Stomach (tissue), 4 donors: ENCODE results near the gene CSF1.

Source experiments
- POLR2A ChIP-seq, 4 donors: fragments of 450-650 bp; IDR thresholded peaks; one replicate each; pipeline ENCODE4 v1.6.1; 2016; ENCODE audit warnings: antibody characterized with exemption in 4 of 4, control low read depth in 2 of 4, mild to moderate bottlenecking in 1 of 4, moderate library complexity in 1 of 4
- TF ChIP-seq, protein P1 (sequence below), 7 experiments: fragments of 450-650 bp in 4 of 7; fragments of 200-600 bp in 3 of 7; sonication (generic) in 3 of 7; IDR thresholded peaks; one replicate each; pipeline ENCODE4 v1.5.1; 2016 to 2019; ENCODE audit warnings: antibody characterized with exemption in 7 of 7, control low read depth in 2 of 7, mild to moderate bottlenecking in 1 of 7

DNA sequence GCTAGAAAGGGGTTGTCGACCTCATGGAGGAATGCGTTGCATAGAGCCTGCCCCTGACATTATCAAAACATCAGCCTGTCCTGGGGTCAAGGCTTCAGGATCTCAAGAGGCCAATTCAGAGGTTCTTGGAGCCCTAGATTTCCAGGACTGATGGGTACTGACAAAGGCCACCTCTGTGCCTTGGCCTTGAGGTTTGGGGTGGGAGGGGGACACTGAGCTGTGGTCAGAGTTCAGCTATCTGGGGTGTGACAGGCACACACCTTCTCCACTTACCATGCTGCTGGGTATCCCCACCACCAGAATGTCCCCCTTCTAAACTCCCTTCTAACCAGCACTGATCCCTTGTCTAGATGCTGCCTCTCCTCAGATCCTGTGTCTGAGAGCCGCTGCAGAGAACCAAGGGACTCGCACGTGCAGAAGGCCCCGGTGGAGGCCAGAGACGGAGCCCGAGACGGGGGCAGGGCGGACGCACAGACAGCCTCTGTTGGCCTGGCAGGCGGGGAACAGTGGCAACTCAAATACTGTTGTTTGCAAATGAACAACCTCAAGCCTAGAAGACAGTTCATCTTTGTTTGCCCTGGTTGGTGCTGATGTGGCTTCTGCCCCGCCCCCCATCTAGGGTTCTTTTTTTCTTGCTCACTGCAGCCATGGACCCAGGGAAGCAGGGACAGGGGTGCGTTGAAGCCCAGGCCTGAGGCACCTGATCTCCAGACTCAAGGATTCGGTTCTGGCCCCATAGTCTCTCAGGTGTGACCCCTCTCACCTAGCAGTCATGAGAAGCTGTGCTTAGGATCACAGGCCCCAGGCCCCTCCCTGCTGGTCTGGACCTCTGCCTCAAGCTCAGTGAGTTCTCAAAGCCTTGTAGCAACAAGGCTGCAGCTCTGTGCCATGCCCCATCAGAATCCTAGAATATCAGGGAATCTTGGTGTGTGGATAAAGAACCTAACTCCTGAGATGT is 28.1 kb upstream of the CSF1 start:
- TF ChIP-seq, protein P1, sequence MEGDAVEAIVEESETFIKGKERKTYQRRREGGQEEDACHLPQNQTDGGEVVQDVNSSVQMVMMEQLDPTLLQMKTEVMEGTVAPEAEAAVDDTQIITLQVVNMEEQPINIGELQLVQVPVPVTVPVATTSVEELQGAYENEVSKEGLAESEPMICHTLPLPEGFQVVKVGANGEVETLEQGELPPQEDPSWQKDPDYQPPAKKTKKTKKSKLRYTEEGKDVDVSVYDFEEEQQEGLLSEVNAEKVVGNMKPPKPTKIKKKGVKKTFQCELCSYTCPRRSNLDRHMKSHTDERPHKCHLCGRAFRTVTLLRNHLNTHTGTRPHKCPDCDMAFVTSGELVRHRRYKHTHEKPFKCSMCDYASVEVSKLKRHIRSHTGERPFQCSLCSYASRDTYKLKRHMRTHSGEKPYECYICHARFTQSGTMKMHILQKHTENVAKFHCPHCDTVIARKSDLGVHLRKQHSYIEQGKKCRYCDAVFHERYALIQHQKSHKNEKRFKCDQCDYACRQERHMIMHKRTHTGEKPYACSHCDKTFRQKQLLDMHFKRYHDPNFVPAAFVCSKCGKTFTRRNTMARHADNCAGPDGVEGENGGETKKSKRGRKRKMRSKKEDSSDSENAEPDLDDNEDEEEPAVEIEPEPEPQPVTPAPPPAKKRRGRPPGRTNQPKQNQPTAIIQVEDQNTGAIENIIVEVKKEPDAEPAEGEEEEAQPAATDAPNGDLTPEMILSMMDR (IDR thresholded peaks at IDR 0.05): no peak
- no peak for TF ChIP-seq POLR2A (IDR thresholded peaks at IDR 0.05)
